Measurements from ENCODE around the gene DYSF.

DNA sequence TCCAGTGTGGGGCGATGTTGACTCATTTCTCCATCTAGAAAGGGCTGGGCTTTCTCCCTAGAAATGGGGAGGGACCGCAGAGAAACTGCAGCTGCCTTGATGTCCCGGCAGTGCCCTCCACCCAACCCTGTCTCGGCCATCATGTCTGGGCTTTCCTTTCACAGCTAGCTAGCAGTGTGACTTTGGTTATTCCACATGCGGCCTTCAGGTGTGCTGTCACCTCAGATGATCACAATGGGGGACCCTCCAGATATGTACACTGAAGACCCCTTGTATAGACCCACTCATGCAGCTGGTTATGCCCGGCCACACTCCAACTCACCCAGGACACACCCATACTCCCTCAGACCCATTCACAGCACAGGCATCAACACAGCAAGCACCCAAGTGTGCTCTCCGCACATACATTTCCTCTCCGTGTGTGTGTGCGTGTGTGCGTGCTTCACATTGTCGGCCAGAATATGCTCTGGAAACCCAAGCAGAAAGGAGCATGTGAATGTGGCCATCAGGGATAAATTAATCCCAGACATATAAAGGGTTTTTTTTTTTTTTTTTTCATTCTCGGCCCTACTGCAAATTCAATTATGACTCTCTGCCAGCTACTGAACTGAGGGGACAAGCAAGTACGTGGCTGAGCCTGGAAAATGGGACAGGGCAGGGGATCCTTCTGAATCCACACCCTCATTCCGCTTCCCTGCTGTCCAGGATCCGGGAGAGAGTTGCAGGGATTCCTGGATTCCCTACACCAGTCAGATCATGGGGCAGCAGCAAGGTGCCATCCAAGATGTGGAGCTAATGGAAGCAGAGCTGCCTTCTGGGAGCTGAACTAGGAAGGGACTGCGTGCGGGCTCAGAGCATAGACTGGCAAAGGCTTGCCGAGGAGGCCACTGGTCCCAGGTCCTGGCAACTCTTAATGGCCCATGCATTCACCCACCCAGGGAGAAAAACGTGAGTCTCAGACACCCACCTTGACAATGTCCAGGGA, 240.2 kb downstream of the DYSF start:
- no peak for TF ChIP-seq SIN3A (IDR thresholded peaks at IDR 0.05; ENCODE audit: borderline replicate concordance, insufficient read depth, low read length)
- TF ChIP-seq TAF1 (IDR thresholded peaks at IDR 0.05; ENCODE audit: borderline replicate concordance, insufficient read depth, low read length): no peak

All from PFSK-1 (cell line).